ENCODE results near the gene NLRC5.
A peak's percentile ranks its signal among the peaks of the same experiment; 100 is the strongest.
"Not testable (repeated sequence)": the region's sequence is repeated elsewhere in the genome, so short reads cannot be mapped to it uniquely, and the experiment has no call there.

NLRC5 gene

GRCh38 chr16:57084257-57084770 is 95.0 kb downstream of the NLRC5 start:
- DNase-seq, result peak; percentile 64 to 72

GRCh38 chr16:57084996-57085395 is 95.6 kb downstream of the NLRC5 start:
- DNase-seq, result no peak

GRCh38 chr16:57087003-57087402 is 97.6 kb downstream of the NLRC5 start:
- DNase-seq, result no peak

GRCh38 chr16:57089406-57089805 is 100.0 kb downstream of the NLRC5 start:
- DNase-seq, result no peak

GRCh38 chr16:57091200-57091974 is 102.0 kb downstream of the NLRC5 start:
- no peak for DNase-seq

- peak in 1 of 2 donors; percentile 26 for DNase-seq
These were observed 102.8 kb downstream of the NLRC5 start, which contains the start of gene CPNE2 for GRCh38 chr16:57091975-57092785. CPNE2 (plus strand) TSS chr16:57092583; CDS start chr16:57110743, 18,160 bp downstream.

- peak; percentile 40 to 43 for DNase-seq
These were observed 103.5 kb downstream of the NLRC5 start for GRCh38 chr16:57092786-57093411.

- DNase-seq, result no peak
These were observed 104.6 kb downstream of the NLRC5 start for GRCh38 chr16:57093666-57094564.

GRCh38 chr16:57094911-57095310 is 105.6 kb downstream of the NLRC5 start:
- no peak for DNase-seq

- DNase-seq, result no peak
These were observed 106.8 kb downstream of the NLRC5 start for GRCh38 chr16:57096192-57096591.

GRCh38 chr16:57096793-57097192 is 107.4 kb downstream of the NLRC5 start:
- DNase-seq, result no peak

GRCh38 chr16:57098188-57098841 is 109.0 kb downstream of the NLRC5 start:
- no peak for DNase-seq

GRCh38 chr16:57099965-57100364 is 110.6 kb downstream of the NLRC5 start:
- DNase-seq, result not testable (repeated sequence)

- DNase-seq, result no peak
These were observed 111.1 kb downstream of the NLRC5 start for GRCh38 chr16:57100445-57100844.

- DNase-seq, result no peak
These were observed 113.8 kb downstream of the NLRC5 start for GRCh38 chr16:57102888-57103851.

- DNase-seq, result no peak
These were observed 115.3 kb downstream of the NLRC5 start for GRCh38 chr16:57104706-57105105.

- DNase-seq, result no peak
These were observed 115.8 kb downstream of the NLRC5 start for GRCh38 chr16:57105184-57105583.

GRCh38 chr16:57106767-57107166 is 117.4 kb downstream of the NLRC5 start:
- DNase-seq, result no peak

GRCh38 chr16:57107321-57107922 is 118.1 kb downstream of the NLRC5 start:
- DNase-seq, result no peak

- DNase-seq, result no peak
These were observed 119.1 kb downstream of the NLRC5 start for GRCh38 chr16:57108432-57108831.

Data from activated CD4-positive, alpha-beta T cell treated with anti-CD3 and anti-CD28 coated beads for 4 hours (primary cell).